Panc1 (cell line): ENCODE data around the gene DEAF1. TPM values are rescaled to one million over a fixed set of nuclear protein-coding genes. Genes with fewer than 3 reads are reported as not detected.

Experiments used
- ATAC-seq: fragments of 200-7000 bp; cut with Tn5 transposase; 2 replicates; pipeline ENCODE4 v1.9.1; 2020; ENCODE audit warnings: mild to moderate bottlenecking, moderate library complexity
- BruUV-seq: library from RNA; stranded (reverse); fragments of 400-500 nt; replicated peaks from 2 replicates; lab custom pipeline; 2021; lab: Mats Ljungman, UMichigan
- CTCF ChIA-PET: fragments of 300-600 bp; sonication (Branson Sonifier 250); formaldehyde crosslinking; loops from one replicate; lab custom pipeline; 2022; ENCODE audit warnings: antibody characterized with exemption; lab: Charles Lee
- POLR2A ChIA-PET: fragments of 300-600 bp; sonication (Branson Sonifier 250); formaldehyde crosslinking; loops from one replicate; lab custom pipeline; 2022; ENCODE audit warnings: antibody characterized with exemption; lab: Charles Lee
- DNase-seq: peaks from one replicate; pipeline ENCODE4 v3.0.0-alpha.2; 2010; ENCODE audit warnings: low read depth, low spot score
- H3K27ac ChIP-seq: 2 replicates; pipeline ENCODE4 v1.5.1; 2011; ENCODE audit warnings: mild to moderate bottlenecking, low read length, inconsistent platforms
- H3K27me3 ChIP-seq: fragments of 200-500 bp; sonication (Bioruptor generic); 2 replicates; pipeline ENCODE4 v1.6.0; 2014; ENCODE audit warnings: low read length, inconsistent platforms; ENCODE audit not compliant: control insufficient read depth, insufficient read depth
- H3K36me3 ChIP-seq: fragments of 200-500 bp; sonication (Bioruptor generic); 2 replicates; pipeline ENCODE4 v1.5.1; 2014; ENCODE audit warnings: inconsistent platforms, mild to moderate bottlenecking, low read length, moderate library complexity; ENCODE audit not compliant: control insufficient read depth, insufficient read depth
- H3K4me1 ChIP-seq: 2 replicates; pipeline ENCODE4 v1.5.1; 2011; ENCODE audit warnings: inconsistent platforms, mild to moderate bottlenecking, low read length, moderate library complexity; ENCODE audit not compliant: control insufficient read depth, insufficient read depth
- H3K4me3 ChIP-seq, 2 experiments: 2 replicates each; pipeline ENCODE4 v1.5.1; 2011 to 2012; ENCODE audit warnings: low read depth in 2 of 2, low read length in 2 of 2, mild to moderate bottlenecking in 2 of 2, inconsistent platforms in 1 of 2, moderate library complexity in 1 of 2
- H3K9me3 ChIP-seq: fragments of 200-500 bp; sonication (Bioruptor generic); 2 replicates; pipeline ENCODE4 v1.5.1; 2014; ENCODE audit warnings: low read depth, mild to moderate bottlenecking, inconsistent platforms, low read length, moderate library complexity; ENCODE audit not compliant: control insufficient read depth, insufficient read depth
- POLR2AphosphoS5 ChIP-seq: IDR thresholded peaks from 2 replicates; pipeline ENCODE4 v1.6.1; 2012; ENCODE audit warnings: mild to moderate bottlenecking, low read depth, low read length, moderate library complexity
- SIN3A ChIP-seq: IDR thresholded peaks from 2 replicates; pipeline ENCODE4 v1.6.1; 2012; ENCODE audit warnings: low read depth, mild to moderate bottlenecking, low read length, moderate library complexity, borderline replicate concordance; ENCODE audit not compliant: insufficient read depth
- TCF7L2 ChIP-seq: IDR thresholded peaks from 2 replicates; pipeline ENCODE4 v1.6.1; 2011; ENCODE audit warnings: mild to moderate bottlenecking, low read depth, low read length, inconsistent platforms
- in situ Hi-C: cut with HindIII; loops from 2 replicates; pipeline ENCODE4 v1.10.0; 2016; ENCODE audit warnings: low sequenced_read_pairs, low pct_unique_long_range_greater_than_20kb
- intact Hi-C: fragments of 100-400 bp; cut with micrococcal nuclease; formaldehyde crosslinking; loops from one replicate; pipeline ENCODE4 v1.10.0; 2022; ENCODE audit not compliant: unreplicated experiment
- total RNA-seq: library from RNA; stranded (reverse); gene quantifications from one replicate; pipeline ENCODE4 v1.2.1, GENCODE V29; 2021; ENCODE audit not compliant: unreplicated experiment
- TF ChIP-seq, protein P1 (sequence below), 2 experiments: IDR thresholded peaks; 2 replicates each; pipeline ENCODE4 v1.6.1; 2011 to 2012; ENCODE audit warnings: low read depth in 2 of 2, control low read depth in 1 of 2, low read length in 1 of 2, mild to moderate bottlenecking in 1 of 2, moderate library complexity in 1 of 2; ENCODE audit not compliant: insufficient read depth in 1 of 2
- TF ChIP-seq, protein P2 (sequence below): fragments of 450-650 bp; IDR thresholded peaks from 2 replicates; pipeline ENCODE4 v1.5.1; 2017; ENCODE audit warnings: mild to moderate bottlenecking

Gene DEAF1
- total RNA-seq, 1 experiment from 2014 or later: 105 TPM

DNA sequence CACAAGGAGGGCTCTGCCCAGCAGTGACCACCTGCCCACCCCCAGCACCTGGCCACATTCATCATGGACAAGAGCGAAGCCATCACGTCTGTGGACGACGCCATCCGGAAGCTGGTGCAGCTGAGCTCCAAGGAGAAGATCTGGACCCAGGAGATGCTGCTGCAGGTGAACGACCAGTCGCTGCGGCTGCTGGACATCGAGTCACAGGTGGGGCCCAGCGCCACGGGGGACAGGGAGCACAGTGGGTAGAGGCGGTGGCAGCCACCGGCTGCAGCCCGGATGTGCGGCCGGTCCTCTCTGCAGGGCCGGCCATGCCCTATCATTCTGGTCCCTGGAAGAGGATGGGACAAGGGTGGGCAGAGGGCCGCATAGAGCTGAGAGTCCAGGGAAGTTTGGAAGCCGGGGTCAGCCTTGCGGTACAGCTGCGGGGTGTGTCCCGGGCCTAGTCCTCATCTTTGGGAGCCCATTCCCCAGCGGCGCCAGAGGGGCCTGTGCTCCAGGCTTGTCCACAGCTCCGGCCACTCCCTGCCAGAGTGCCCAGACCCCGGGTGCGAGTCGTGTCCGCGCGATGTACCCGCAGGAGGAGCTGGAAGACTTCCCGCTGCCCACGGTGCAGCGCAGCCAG, 25.1 kb upstream of the DEAF1 start:
- peaks cover 5% of the 10 kb centered on the region; the same call in 1 of the 2 replicates for H3K4me1 ChIP-seq
- DNase-seq (no peak), ATAC-seq (peak; percentile 0; the same call in 1 of the 2 replicates)
- TF ChIP-seq POLR2AphosphoS5 (no peak), TCF7L2 (no peak), SIN3A (no peak)
- TF ChIP-seq, protein P1, sequence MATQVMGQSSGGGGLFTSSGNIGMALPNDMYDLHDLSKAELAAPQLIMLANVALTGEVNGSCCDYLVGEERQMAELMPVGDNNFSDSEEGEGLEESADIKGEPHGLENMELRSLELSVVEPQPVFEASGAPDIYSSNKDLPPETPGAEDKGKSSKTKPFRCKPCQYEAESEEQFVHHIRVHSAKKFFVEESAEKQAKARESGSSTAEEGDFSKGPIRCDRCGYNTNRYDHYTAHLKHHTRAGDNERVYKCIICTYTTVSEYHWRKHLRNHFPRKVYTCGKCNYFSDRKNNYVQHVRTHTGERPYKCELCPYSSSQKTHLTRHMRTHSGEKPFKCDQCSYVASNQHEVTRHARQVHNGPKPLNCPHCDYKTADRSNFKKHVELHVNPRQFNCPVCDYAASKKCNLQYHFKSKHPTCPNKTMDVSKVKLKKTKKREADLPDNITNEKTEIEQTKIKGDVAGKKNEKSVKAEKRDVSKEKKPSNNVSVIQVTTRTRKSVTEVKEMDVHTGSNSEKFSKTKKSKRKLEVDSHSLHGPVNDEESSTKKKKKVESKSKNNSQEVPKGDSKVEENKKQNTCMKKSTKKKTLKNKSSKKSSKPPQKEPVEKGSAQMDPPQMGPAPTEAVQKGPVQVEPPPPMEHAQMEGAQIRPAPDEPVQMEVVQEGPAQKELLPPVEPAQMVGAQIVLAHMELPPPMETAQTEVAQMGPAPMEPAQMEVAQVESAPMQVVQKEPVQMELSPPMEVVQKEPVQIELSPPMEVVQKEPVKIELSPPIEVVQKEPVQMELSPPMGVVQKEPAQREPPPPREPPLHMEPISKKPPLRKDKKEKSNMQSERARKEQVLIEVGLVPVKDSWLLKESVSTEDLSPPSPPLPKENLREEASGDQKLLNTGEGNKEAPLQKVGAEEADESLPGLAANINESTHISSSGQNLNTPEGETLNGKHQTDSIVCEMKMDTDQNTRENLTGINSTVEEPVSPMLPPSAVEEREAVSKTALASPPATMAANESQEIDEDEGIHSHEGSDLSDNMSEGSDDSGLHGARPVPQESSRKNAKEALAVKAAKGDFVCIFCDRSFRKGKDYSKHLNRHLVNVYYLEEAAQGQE (IDR thresholded peaks at IDR 0.05; ENCODE audit: insufficient read depth in 1 of 2, low read depth in 2 of 2, low read length in 1 of 2): no peak
- TF ChIP-seq, protein P2, sequence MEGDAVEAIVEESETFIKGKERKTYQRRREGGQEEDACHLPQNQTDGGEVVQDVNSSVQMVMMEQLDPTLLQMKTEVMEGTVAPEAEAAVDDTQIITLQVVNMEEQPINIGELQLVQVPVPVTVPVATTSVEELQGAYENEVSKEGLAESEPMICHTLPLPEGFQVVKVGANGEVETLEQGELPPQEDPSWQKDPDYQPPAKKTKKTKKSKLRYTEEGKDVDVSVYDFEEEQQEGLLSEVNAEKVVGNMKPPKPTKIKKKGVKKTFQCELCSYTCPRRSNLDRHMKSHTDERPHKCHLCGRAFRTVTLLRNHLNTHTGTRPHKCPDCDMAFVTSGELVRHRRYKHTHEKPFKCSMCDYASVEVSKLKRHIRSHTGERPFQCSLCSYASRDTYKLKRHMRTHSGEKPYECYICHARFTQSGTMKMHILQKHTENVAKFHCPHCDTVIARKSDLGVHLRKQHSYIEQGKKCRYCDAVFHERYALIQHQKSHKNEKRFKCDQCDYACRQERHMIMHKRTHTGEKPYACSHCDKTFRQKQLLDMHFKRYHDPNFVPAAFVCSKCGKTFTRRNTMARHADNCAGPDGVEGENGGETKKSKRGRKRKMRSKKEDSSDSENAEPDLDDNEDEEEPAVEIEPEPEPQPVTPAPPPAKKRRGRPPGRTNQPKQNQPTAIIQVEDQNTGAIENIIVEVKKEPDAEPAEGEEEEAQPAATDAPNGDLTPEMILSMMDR: no peak
- no peaks in the 10 kb centered on the region for H3K9me3 ChIP-seq
- no TSS peak for BruUV-seq
- ChIA-PET CTCF (interaction anchor here (0.6 to 1.0 kb wide), 2 partner anchors 23 to 49 kb away, joined by 5 read pairs; no protein-coding TSS in a partner anchor), POLR2A (interaction anchor here (0.6 to 0.8 kb wide), 3 partner anchors 16 to 29 kb away, joined by 3 read pairs; no protein-coding TSS in a partner anchor)
- no peak overlapping the region for H3K27ac ChIP-seq
- H3K27me3 ChIP-seq: no peaks in the 10 kb centered on the region
- intact Hi-C loops: loop anchor here (5.0 to 10.0 kb wide), 2 partner anchors 58 to 165 kb away; no protein-coding TSS in a partner anchor
- peaks cover 5% of the 10 kb centered on the region; the same call in 1 of the 2 replicates for H3K36me3 ChIP-seq
- no peak overlapping the region for H3K4me3 ChIP-seq
- in situ Hi-C loops: no loop called here

DNA sequence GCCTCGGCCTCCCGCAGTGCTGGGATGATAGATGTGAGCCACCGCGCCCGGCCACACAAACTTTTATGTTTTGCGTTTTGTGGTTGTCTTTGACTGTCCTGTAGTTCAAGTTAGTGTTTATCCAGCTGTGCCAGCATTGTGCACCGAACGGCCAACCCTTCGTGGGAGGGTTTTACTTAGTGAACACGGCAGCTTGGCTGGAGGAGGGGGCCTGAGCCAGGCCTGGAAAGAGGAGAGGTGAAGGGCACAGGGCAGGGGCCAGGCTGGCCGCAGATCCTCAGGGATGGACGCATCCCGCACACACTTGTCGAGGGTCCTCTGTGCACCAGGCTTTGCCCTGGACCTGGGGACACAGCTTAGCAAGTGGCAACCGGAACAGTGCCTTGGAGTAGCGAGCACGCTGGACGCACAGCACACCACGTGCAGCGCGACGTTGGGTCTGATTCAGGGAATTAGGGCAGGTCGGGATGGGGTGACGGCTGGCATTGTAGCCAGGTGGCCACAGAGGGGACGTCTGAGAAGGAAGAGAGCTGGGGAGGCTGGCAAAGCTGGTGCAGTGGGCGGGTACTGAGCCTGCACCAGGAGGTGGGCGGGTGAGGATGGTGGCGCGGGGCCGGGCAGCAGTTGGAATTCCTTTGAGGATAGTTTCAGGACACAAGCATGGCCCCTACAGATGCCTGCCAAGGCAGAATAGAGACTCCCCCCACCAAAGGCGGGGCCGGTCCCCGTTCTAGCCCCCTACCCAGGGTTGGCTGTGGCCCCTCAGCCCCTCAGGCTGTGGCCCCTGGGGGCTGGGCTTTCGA, 24.4 kb upstream of the DEAF1 start:
- BruUV-seq: no TSS peak
- H3K36me3 ChIP-seq: peaks cover 5% of the 10 kb centered on the region; the same call in 1 of the 2 replicates
- no peak for TF ChIP-seq POLR2AphosphoS5
- TF ChIP-seq, protein P1 (IDR thresholded peaks at IDR 0.05; ENCODE audit: insufficient read depth in 1 of 2, low read depth in 2 of 2, low read length in 1 of 2): no peak
- TF ChIP-seq SIN3A: no peak
- ATAC-seq (peak; percentile 11; the same call in 1 of the 2 replicates), DNase-seq (no peak)
- intact Hi-C loops (loop anchor here (5.0 to 10.0 kb wide), 2 partner anchors 57 to 165 kb away; no protein-coding TSS in a partner anchor), in situ Hi-C loops (no loop called here)
- no peaks in the 10 kb centered on the region for H3K9me3 ChIP-seq
- H3K4me1 ChIP-seq: peaks cover 3% of the 10 kb centered on the region; the same call in 1 of the 2 replicates
- POLR2A ChIA-PET: interaction anchor here (0.6 to 0.8 kb wide), 3 partner anchors 14 to 22 kb away, joined by 3 to 4 read pairs (median 3); no protein-coding TSS in a partner anchor
- H3K27ac ChIP-seq: no peak overlapping the region
- no peaks in the 10 kb centered on the region for H3K27me3 ChIP-seq
- CTCF ChIA-PET: interaction anchor here (0.5 to 1.0 kb wide), 2 partner anchors 23 kb away, joined by 5 to 8 read pairs; no protein-coding TSS in a partner anchor
- H3K4me3 ChIP-seq: no peak overlapping the region
